Stromal cell of bone marrow (primary cell): Measurements from ENCODE around the gene GJC2.

Experiments used
- DNase-seq: peaks from one replicate; pipeline ENCODE4 v3.0.0-alpha.2; 2012; ENCODE audit warnings: low read depth

Gene GJC2

DNA sequence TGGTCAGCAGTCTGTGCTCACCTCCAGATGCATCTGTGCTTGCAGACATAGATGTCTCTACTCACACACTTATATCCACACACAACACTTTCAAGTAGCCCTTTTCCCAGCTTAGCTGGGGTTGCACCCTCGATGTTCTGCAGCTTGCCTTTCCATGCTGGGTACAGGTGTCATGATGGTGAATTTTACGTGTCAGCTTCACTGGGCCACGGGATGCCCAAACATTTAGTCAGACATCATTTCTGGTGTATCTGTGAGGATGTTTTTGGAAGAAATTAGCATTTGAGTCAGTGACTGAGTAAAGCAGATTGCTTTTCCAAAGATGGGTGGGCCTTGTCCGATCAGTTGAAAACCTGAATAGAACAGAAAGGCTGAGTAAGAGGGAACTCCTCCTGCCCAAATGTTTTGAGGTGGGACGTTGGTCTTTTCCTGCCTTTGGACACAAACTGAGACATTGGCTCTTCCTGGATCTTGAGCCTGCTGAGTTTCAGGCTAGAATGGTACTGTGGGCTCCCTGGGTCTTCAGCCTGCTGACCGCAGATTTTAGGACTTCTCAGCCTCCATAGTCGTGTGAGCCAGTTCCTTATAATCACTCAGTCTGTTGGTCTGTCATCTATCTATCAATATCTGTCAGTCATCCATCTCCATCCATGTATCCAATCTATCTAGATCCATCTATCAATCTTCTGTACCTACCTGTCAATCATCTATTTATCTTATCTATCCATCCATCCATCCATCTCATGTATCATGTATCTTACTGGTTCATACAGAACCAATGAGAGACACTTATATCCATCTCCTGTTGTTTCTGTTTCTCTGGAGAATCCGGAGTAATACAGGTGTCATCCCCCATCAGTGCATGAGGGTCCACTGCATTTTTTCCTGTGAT lies 45.4 kb downstream of the GJC2 start:
- DNase-seq: no peak

DNA sequence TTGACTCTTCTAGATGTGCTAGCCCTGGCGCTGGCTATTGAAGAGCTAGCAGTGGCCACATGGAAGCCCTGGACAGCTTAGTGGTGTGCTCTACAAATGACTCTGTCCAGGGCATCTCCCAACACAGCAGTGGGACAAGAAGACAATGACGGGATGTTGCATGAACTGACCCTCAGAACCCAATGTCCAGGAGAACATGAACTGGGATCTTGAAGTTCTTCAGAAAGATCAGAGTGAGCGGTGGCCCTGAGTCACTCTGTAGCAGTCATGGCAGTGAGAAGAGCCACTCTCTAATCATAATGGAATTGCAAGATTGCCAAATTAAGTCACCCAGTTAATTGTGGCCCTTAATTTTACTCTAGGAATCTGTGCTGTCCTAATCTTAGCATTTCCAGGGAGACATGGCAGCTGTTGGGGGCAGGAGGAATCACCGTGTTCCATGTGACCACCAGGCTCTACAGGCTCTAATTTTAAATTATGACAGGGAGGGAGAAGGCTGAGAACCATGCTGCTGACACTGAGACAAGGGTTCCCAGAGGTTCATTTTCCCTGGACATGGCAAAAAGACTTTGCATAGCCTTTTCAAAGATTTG lies 47.9 kb downstream of the GJC2 start:
- no peak for DNase-seq

DNA sequence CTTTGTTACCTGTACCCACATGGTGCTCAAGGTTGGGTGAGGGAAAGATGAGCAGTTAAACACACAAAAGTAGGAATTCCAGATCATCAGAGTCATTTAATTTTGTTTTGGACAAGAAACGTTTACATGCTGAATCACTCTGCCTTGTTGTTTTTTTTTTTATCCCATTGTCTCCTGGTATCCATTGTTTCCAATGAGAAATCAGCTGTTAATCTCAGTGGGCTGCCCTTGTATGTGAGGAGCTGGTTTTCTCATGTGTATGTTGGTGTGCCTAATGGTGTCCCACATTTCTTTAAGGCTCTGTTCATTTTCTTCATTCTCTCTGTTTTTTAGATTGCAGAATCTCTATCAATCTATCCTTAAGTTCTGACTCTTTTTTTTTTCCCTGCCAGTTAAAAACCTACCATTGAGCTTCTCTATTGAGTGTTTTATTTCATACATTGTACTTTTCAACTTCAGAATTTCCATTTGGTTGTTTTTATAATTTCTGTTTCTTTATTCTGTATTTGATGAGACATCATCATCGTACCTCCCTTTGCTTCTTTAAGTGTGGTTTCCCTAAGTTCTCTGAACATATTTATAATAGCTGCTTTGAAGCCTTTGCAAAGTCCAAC lies 49.4 kb downstream of the GJC2 start:
- DNase-seq: no peak

DNA sequence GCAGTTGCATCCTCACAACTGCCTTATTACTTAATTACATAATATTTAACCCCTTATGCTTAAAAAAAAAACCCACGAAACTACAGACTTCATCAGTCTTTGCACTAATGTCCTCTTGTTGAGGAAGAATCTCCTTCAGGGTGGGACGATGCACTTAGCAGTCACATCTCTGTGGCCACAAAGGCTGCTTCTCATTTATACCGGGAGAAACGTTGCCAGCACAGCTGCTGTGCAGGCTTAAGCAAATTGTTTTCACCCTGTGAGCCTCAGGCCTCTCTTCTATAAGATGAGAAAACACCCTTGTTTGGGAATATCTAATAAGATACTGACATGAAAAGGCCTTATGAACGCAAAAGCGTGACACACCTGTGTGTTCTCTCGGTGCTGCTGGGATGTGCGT lies 55.2 kb downstream of the GJC2 start:
- no peak for DNase-seq

DNA sequence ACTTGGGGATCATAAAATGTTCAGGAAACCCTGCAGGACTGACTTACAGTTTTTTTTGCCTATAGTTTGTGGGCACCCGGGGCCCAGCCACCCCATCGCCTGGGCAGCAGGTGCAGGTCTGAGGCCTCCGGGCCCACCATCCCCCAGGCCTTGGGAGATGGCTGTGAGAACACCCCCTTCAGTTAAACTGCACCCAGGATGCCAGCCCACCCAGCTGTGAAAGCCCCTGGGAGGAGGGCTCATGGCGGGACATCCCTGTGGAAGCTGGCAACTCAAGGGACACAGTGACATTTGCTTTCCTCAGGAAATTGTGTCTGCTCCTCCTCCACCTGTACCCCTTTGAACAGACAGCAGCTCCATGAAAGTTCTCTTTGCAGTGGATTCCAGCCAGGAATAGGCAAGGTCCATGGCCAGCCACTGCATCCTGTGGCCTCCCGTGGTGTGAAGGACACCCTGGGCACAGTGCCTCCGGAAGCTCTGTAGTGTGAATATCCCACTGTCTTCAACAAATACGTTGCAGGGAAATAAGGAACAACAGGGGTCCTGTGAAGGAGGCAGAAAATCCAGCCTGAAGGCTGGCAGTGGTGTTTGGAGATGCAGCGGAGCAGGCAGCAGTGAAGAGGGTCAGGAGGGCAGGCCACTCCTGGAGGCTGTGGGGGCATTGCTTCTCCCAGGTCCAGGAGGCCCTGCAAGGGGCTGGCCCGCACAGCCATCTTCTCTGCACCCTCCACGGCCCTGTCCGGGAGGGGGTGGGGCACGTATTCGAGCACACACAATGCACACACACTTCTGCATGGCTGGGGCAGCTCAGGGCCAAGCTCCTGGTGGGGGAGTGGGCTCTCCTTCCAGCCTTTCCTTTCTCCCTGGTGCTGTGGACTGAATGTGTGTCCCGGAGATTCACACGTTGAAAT lies 56.1 kb downstream of the GJC2 start:
- no peak for DNase-seq

DNA sequence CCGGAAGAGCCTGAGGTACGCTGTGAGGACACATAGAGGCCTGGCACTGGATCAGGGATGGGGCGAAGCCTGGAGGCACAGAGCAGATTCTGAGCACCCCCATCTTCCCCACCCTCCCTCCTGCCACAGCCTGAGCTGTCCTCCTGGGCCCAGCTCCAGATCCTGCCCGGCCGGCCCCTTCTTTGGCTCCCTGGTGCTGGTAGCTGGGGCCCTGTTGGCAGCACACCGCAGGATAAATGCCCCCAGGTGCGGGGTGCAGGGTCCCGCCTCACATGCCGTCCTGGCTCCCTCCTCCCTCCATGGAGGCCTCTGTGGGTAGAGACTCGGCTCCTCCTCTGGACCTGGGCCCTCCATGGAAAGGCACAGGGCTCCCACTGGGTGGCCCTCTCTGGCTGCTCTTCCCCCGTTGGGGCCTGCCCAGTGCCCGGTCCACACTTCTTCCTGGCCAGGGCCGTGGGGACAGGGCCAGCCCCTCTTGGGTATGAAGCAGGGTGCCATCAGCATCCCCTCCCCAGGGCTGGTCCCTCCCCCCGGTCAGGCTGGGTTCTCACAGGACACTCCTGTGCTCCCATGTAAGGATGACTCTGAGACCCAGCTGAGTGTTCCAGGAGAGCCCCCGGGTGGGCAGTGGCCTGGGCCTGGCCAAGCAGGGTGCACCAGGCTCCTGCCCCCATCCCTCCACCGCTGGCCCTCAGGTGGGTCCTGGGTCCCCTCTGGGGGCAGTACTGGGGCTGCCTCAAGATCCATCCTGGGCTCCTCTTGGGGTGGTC lies 57.0 kb downstream of the GJC2 start:
- no peak for DNase-seq

DNA sequence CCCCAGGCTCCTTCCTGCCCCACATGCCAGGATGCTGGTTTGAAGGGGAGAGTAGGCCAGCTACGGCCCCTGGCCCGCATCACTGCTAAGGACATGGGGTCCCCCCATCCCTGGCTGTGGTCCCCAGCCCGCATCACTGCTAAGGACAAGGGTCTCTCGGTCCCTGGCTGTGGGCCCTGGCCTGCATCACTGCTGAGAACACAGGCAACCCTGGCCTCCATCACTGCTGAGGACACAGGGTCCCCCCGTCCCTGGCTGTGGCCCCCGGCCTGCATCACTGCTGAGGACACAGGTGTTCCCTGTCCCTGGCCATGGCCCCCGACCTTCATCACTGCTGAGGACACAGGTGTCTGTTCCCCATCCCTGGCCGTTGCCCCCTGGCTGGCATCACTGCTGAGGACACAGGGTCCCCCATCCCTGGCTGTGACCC lies 57.7 kb downstream of the GJC2 start:
- no peak for DNase-seq

DNA sequence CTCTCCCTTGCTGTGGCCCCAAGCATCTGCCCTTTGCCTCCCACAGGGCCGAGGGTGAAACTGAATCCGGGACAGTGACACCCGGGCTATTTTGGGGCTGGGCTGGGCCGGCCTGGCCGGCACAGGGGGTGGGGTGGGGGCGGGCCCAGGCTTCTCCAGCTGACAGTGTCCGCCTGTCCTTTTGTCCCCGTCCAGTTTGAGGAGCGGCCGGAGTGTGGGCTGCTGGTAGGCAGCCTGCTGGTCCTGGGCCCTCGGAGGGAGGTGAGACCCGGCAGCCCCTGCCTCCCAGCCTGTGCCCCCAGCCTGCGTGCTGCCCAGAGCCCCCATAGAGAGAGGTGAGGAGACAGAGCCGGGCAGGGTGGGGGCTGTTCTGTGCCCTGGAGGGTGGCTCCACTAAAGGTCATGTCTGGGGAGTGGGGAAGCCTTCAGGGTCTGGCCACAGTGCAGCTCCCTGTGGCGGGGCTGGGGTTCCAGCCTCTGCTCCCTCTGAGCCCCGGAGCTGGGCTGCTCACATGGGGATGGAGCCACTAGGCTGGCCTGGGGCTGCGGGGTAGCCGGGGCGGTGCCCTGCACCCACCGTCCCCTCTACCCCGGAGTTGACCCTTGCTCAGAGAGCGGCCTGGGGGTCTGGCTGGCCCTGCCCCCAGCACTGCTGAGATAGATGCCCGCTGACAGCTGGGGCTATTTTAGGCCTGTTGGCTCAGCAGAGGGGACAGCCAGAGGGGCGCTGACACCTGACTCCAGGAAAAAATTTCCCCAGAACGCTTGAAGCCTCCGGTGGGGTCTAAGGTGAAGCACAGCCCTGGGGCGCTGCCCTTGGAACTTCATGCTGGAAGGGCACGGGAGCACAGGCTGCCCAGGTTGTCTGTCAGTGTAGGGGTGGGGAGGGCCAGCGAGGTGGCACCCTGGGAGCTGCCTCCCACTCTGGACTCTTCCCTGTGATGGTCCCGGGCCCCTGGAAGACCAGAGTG lies 58.4 kb downstream of the GJC2 start, which contains the start of gene OBSCN:
OBSCN (plus strand) TSS at position 194 of the 971 bp plus-strand sequence. CDS start 3,740 bp downstream, outside the sequence.
- DNase-seq: no peak

DNA sequence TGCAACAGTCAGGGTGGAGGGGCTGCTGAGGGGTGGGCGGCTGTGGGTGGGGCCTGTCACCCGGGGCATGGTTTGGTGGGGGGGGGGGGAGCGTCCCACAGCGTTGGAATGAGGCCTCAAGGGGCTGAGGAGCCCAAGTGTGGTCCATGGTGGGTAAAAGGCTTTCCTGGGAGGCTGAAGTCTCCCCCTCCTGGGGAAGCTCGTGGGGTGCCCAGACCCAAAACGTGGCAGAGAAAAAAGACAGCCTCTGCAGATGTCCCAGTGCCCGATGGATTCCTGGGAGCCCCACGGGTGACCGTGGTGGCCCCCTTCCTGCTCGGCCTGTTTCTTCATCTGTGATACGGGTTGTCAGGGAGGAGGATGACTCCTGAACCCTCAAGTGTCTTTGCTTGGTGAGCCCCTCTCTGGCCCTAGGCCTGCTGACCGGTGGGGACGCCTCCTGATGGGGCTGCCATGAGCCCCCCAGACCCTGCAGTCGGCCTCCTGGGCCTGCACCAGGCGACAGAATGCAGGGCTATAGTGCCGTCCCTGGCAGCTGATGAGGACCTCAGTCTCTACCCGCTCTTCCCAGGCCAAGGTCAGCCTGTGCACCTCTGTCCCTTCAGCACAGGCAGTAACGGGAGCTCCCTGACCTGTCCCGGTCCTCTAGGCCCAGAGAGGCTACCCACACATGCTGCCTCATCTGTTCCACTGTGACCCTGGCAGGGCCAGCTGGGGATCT lies 59.3 kb downstream of the GJC2 start:
- DNase-seq: no peak
